Endodermal cell (in vitro differentiated cells): ENCODE results near the gene TMEM108. TPM values are rescaled to one million over a fixed set of nuclear protein-coding genes. Genes with fewer than 3 reads are reported as not detected.

Source experiments
- DNase-seq: peaks from one replicate; pipeline ENCODE4 v3.0.0-alpha.2; 2017
- H3K27ac ChIP-seq: 2 replicates; pipeline ENCODE4 v1.5.1; 2013; ENCODE audit warnings: mild to moderate bottlenecking, low read depth, low read length, moderate library complexity
- H3K27me3 ChIP-seq: 2 replicates; pipeline ENCODE4 v1.6.1; 2013; ENCODE audit warnings: mild to moderate bottlenecking, low read length, moderate library complexity; ENCODE audit not compliant: insufficient read depth, control insufficient read depth, poor library complexity, severe bottlenecking
- H3K36me3 ChIP-seq: 2 replicates; pipeline ENCODE4 v1.7.0; 2013; ENCODE audit warnings: mild to moderate bottlenecking, low read length, moderate library complexity; ENCODE audit not compliant: control insufficient read depth, insufficient read depth
- H3K4me1 ChIP-seq: one replicate; pipeline ENCODE4 v1.7.0; 2013; ENCODE audit warnings: low read length; ENCODE audit not compliant: control insufficient read depth, insufficient read depth
- H3K4me3 ChIP-seq: 2 replicates; pipeline ENCODE4 v1.5.1; 2013; ENCODE audit warnings: mild to moderate bottlenecking, low read length, moderate library complexity
- H3K9ac ChIP-seq: 2 replicates; pipeline ENCODE4 v1.6.1; 2013; ENCODE audit warnings: mild to moderate bottlenecking, low read length, moderate library complexity; ENCODE audit not compliant: poor library complexity, severe bottlenecking; ENCODE audit errors: extremely low read depth
- H3K9me3 ChIP-seq: 2 replicates; pipeline ENCODE4 v1.6.1; 2013; ENCODE audit warnings: mild to moderate bottlenecking, low read length, moderate library complexity; ENCODE audit not compliant: control insufficient read depth
- H3K27ac Mint-ChIP-seq: 2 replicates; pipeline ENCODE4 v1.8.0; 2020; ENCODE audit warnings: mixed read lengths
- H3K27me3 Mint-ChIP-seq: 2 replicates; pipeline ENCODE4 v1.8.0; 2021; ENCODE audit warnings: mild to moderate bottlenecking, mixed read lengths; ENCODE audit not compliant: insufficient read depth
- H3K36me3 Mint-ChIP-seq: 2 replicates; pipeline ENCODE4 v1.8.0; 2020; ENCODE audit warnings: low read depth, mixed read lengths
- H3K4me1 Mint-ChIP-seq: 2 replicates; pipeline ENCODE4 v1.8.0; 2020; ENCODE audit warnings: mixed read lengths
- H3K4me3 Mint-ChIP-seq: 2 replicates; pipeline ENCODE4 v1.8.0; 2020; ENCODE audit warnings: mild to moderate bottlenecking, moderate library complexity, mixed read lengths
- H3K9me3 Mint-ChIP-seq: 2 replicates; pipeline ENCODE4 v1.8.0; 2020; ENCODE audit warnings: mild to moderate bottlenecking, mixed read lengths
- CTCF ChIP-seq: fragments of 200-600 bp; sonication (generic); conservative IDR thresholded peaks from 2 replicates; pipeline ENCODE4 v1.5.0; 2021; ENCODE audit warnings: antibody characterized with exemption, mild to moderate bottlenecking
- WGBS, 2 experiments: methylation state at CpG; one replicate each; pipeline versions ENCODE4 v1.1.5 to v1.1.7; 2013; ENCODE audit warnings: missing lambda C conversion rate in 2 of 2, mixed read lengths in 1 of 2; ENCODE audit not compliant: insufficient coverage in 1 of 2, insufficient read length in 1 of 2; 5-methylcytosine and 5-hydroxymethylcytosine counted together
- total RNA-seq, 2 donors: library from RNA; stranded (reverse); fragmentation: NEBNext Ultra II Directional in 1 of 2; extraction: Animal tissue kit (Norgen Biotek cat#: 25700) in 1 of 2; gene quantifications; 2 replicates in 1 of 2; 3 replicates in 1 of 2; pipeline ENCODE4 v1.2.1, GENCODE V29; 2021

Gene TMEM108
- total RNA-seq, 2 donors from 2014 or later: 4.8 to 7.9 TPM

- no peaks in the 10 kb centered on the region for H3K9me3 Mint-ChIP-seq
- peaks cover 22% of the 10 kb centered on the region for H3K4me1 ChIP-seq
Observed at GRCh38 chr3:133329626-133330025, 291.4 kb downstream of the TMEM108 start.

GRCh38 chr3:133330065-133330464 is 291.9 kb downstream of the TMEM108 start:
- DNase-seq: peak; percentile 80
- no peak overlapping the region for H3K27ac Mint-ChIP-seq

More at GRCh38 chr3:133329626-133330025, 291.4 kb downstream of the TMEM108 start:
- Histone ChIP-seq H3K27me3 (no peaks in the 10 kb centered on the region), H3K36me3 (no peaks in the 10 kb centered on the region), H3K9me3 (peaks cover 4% of the 10 kb centered on the region), H3K4me3 (peak overlapping the region; percentile 72), H3K9ac (no peak overlapping the region), H3K27ac (no peak overlapping the region)
- no peak for TF ChIP-seq CTCF
- no peak for DNase-seq
- 95% methylated on average over 1 of the region's 1 CpG; no CpG with 5 or more reads in 1 of the 2 experiments for WGBS, 2 experiments
- Mint-ChIP-seq H3K4me3 (no peak overlapping the region), H3K36me3 (no peaks in the 10 kb centered on the region), H3K27me3 (no peaks in the 10 kb centered on the region), H3K27ac (no peak overlapping the region), H3K4me1 (peaks cover 35% of the 10 kb centered on the region)

GRCh38 chr3:133330522-133330921 is 292.3 kb downstream of the TMEM108 start:
- no peak overlapping the region for H3K27ac ChIP-seq
- Mint-ChIP-seq H3K36me3 (no peaks in the 10 kb centered on the region), H3K9me3 (no peaks in the 10 kb centered on the region), H3K4me1 (peaks cover 35% of the 10 kb centered on the region), H3K27ac (no peak overlapping the region), H3K27me3 (no peaks in the 10 kb centered on the region), H3K4me3 (no peak overlapping the region)
- H3K4me1 ChIP-seq: peaks cover 22% of the 10 kb centered on the region
- TF ChIP-seq CTCF: no peak
- no peak overlapping the region for H3K9ac ChIP-seq
- H3K27me3 ChIP-seq: no peaks in the 10 kb centered on the region
- no peaks in the 10 kb centered on the region for H3K36me3 ChIP-seq
- H3K4me3 ChIP-seq: no peak overlapping the region
- no peaks in the 10 kb centered on the region for H3K9me3 ChIP-seq
- no peak for DNase-seq

More at GRCh38 chr3:133330065-133330464, 291.9 kb downstream of the TMEM108 start:
- Mint-ChIP-seq H3K27me3 (no peaks in the 10 kb centered on the region), H3K36me3 (no peaks in the 10 kb centered on the region), H3K9me3 (no peaks in the 10 kb centered on the region), H3K4me3 (no peak overlapping the region), H3K4me1 (peaks cover 35% of the 10 kb centered on the region)
- H3K9me3 ChIP-seq: no peaks in the 10 kb centered on the region
- H3K27me3 ChIP-seq: no peaks in the 10 kb centered on the region
- H3K4me3 ChIP-seq: peak overlapping the region; percentile 72
- no peak overlapping the region for H3K27ac ChIP-seq
- H3K36me3 ChIP-seq: no peaks in the 10 kb centered on the region
- H3K9ac ChIP-seq: no peak overlapping the region
- 25% methylated on average over 1 of the region's 1 CpG; no CpG with 5 or more reads in 1 of the 2 experiments for WGBS, 2 experiments
- no peak for TF ChIP-seq CTCF
- peaks cover 22% of the 10 kb centered on the region for H3K4me1 ChIP-seq
